Panc1 (cell line): ENCODE results near the gene RAB6A. TPM values are rescaled to one million over a fixed set of nuclear protein-coding genes. Genes with fewer than 3 reads are reported as not detected.

Source experiments
- ATAC-seq: fragments of 200-7000 bp; cut with Tn5 transposase; 2 replicates; pipeline ENCODE4 v1.9.1; 2020; ENCODE audit warnings: mild to moderate bottlenecking, moderate library complexity
- BruUV-seq: library from RNA; stranded (reverse); fragments of 400-500 nt; replicated peaks from 2 replicates; lab custom pipeline; 2021; lab: Mats Ljungman, UMichigan
- CTCF ChIA-PET: fragments of 300-600 bp; sonication (Branson Sonifier 250); formaldehyde crosslinking; loops from one replicate; lab custom pipeline; 2022; ENCODE audit warnings: antibody characterized with exemption; lab: Charles Lee
- POLR2A ChIA-PET: fragments of 300-600 bp; sonication (Branson Sonifier 250); formaldehyde crosslinking; loops from one replicate; lab custom pipeline; 2022; ENCODE audit warnings: antibody characterized with exemption; lab: Charles Lee
- DNase-seq: peaks from one replicate; pipeline ENCODE4 v3.0.0-alpha.2; 2010; ENCODE audit warnings: low read depth, low spot score
- H3K27ac ChIP-seq: 2 replicates; pipeline ENCODE4 v1.5.1; 2011; ENCODE audit warnings: mild to moderate bottlenecking, low read length, inconsistent platforms
- H3K27me3 ChIP-seq: fragments of 200-500 bp; sonication (Bioruptor generic); 2 replicates; pipeline ENCODE4 v1.6.0; 2014; ENCODE audit warnings: low read length, inconsistent platforms; ENCODE audit not compliant: control insufficient read depth, insufficient read depth
- H3K36me3 ChIP-seq: fragments of 200-500 bp; sonication (Bioruptor generic); 2 replicates; pipeline ENCODE4 v1.5.1; 2014; ENCODE audit warnings: inconsistent platforms, mild to moderate bottlenecking, low read length, moderate library complexity; ENCODE audit not compliant: control insufficient read depth, insufficient read depth
- H3K4me1 ChIP-seq: 2 replicates; pipeline ENCODE4 v1.5.1; 2011; ENCODE audit warnings: inconsistent platforms, mild to moderate bottlenecking, low read length, moderate library complexity; ENCODE audit not compliant: control insufficient read depth, insufficient read depth
- H3K4me3 ChIP-seq, 2 experiments: 2 replicates each; pipeline ENCODE4 v1.5.1; 2011 to 2012; ENCODE audit warnings: low read depth in 2 of 2, low read length in 2 of 2, mild to moderate bottlenecking in 2 of 2, inconsistent platforms in 1 of 2, moderate library complexity in 1 of 2
- H3K9me3 ChIP-seq: fragments of 200-500 bp; sonication (Bioruptor generic); 2 replicates; pipeline ENCODE4 v1.5.1; 2014; ENCODE audit warnings: low read depth, mild to moderate bottlenecking, inconsistent platforms, low read length, moderate library complexity; ENCODE audit not compliant: control insufficient read depth, insufficient read depth
- POLR2AphosphoS5 ChIP-seq: IDR thresholded peaks from 2 replicates; pipeline ENCODE4 v1.6.1; 2012; ENCODE audit warnings: mild to moderate bottlenecking, low read depth, low read length, moderate library complexity
- REST ChIP-seq, 2 experiments: IDR thresholded peaks; 2 replicates each; pipeline ENCODE4 v1.6.1; 2011 to 2012; ENCODE audit warnings: low read depth in 2 of 2, control low read depth in 1 of 2, low read length in 1 of 2, mild to moderate bottlenecking in 1 of 2, moderate library complexity in 1 of 2; ENCODE audit not compliant: insufficient read depth in 1 of 2
- SIN3A ChIP-seq: IDR thresholded peaks from 2 replicates; pipeline ENCODE4 v1.6.1; 2012; ENCODE audit warnings: low read depth, mild to moderate bottlenecking, low read length, moderate library complexity, borderline replicate concordance; ENCODE audit not compliant: insufficient read depth
- TCF7L2 ChIP-seq: IDR thresholded peaks from 2 replicates; pipeline ENCODE4 v1.6.1; 2011; ENCODE audit warnings: mild to moderate bottlenecking, low read depth, low read length, inconsistent platforms
- in situ Hi-C: cut with HindIII; loops from 2 replicates; pipeline ENCODE4 v1.10.0; 2016; ENCODE audit warnings: low sequenced_read_pairs, low pct_unique_long_range_greater_than_20kb
- intact Hi-C: fragments of 100-400 bp; cut with micrococcal nuclease; formaldehyde crosslinking; loops from one replicate; pipeline ENCODE4 v1.10.0; 2022; ENCODE audit not compliant: unreplicated experiment
- total RNA-seq: library from RNA; stranded (reverse); gene quantifications from one replicate; pipeline ENCODE4 v1.2.1, GENCODE V29; 2021; ENCODE audit not compliant: unreplicated experiment
- TF ChIP-seq, protein P1 (sequence below): fragments of 450-650 bp; IDR thresholded peaks from 2 replicates; pipeline ENCODE4 v1.5.1; 2017; ENCODE audit warnings: mild to moderate bottlenecking

Gene RAB6A
- total RNA-seq, 1 experiment from 2014 or later, result 149 TPM

DNA sequence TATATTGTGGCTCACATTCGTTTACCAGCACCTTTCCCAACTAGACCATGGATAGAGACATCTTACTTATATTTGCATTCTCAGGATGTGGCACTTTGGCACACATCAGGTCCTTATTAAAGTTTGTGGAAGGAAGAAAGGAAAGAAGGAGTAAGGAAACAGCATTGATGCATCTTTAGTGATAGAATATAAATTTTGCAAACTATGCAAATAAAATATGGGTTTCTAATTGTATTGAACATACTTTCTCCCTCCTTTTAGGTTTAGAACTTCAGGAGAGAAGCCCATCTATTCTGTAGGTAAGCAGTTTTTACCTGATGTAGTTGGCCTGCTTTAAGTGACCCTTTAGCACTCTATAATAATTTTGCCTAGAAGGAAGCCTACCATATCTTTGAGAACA is 47.2 kb upstream of the RAB6A start:
- ChIA-PET CTCF (no interaction called here), POLR2A (no interaction called here)
- no peak for DNase-seq

GRCh38 chr11:73804712-73805111 is 43.8 kb upstream of the RAB6A start:
- intact Hi-C loops (no loop called here), in situ Hi-C loops (no loop called here)
- ChIA-PET CTCF (no interaction called here), POLR2A (no interaction called here)
- DNase-seq, result no peak
- TF ChIP-seq REST (IDR thresholded peaks at IDR 0.05; ENCODE audit: insufficient read depth in 1 of 2, low read depth in 2 of 2, low read length in 1 of 2), result no peak
- TF ChIP-seq, protein P1, sequence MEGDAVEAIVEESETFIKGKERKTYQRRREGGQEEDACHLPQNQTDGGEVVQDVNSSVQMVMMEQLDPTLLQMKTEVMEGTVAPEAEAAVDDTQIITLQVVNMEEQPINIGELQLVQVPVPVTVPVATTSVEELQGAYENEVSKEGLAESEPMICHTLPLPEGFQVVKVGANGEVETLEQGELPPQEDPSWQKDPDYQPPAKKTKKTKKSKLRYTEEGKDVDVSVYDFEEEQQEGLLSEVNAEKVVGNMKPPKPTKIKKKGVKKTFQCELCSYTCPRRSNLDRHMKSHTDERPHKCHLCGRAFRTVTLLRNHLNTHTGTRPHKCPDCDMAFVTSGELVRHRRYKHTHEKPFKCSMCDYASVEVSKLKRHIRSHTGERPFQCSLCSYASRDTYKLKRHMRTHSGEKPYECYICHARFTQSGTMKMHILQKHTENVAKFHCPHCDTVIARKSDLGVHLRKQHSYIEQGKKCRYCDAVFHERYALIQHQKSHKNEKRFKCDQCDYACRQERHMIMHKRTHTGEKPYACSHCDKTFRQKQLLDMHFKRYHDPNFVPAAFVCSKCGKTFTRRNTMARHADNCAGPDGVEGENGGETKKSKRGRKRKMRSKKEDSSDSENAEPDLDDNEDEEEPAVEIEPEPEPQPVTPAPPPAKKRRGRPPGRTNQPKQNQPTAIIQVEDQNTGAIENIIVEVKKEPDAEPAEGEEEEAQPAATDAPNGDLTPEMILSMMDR, result no peak
- ATAC-seq, result no peak
- H3K9me3 ChIP-seq, result no peaks in the 10 kb centered on the region
- BruUV-seq, result no TSS peak
- no peak overlapping the region for H3K4me3 ChIP-seq
- H3K27me3 ChIP-seq, result no peaks in the 10 kb centered on the region
- no peaks in the 10 kb centered on the region for H3K36me3 ChIP-seq
- H3K27ac ChIP-seq, result no peak overlapping the region
- H3K4me1 ChIP-seq, result no peaks in the 10 kb centered on the region

More for the DNA sequence above, 47.2 kb upstream of the RAB6A start:
- H3K4me3 ChIP-seq, result no peak overlapping the region
- no TSS peak for BruUV-seq
- H3K27ac ChIP-seq, result no peak overlapping the region
- intact Hi-C loops (no loop called here), in situ Hi-C loops (no loop called here)
- TF ChIP-seq, protein P1, result no peak
- no peak for TF ChIP-seq SIN3A
- TF ChIP-seq REST (IDR thresholded peaks at IDR 0.05; ENCODE audit: insufficient read depth in 1 of 2, low read depth in 2 of 2, low read length in 1 of 2), result no peak
- TF ChIP-seq POLR2AphosphoS5, result no peak
- no peak for TF ChIP-seq TCF7L2
- no peak for ATAC-seq
- no peaks in the 10 kb centered on the region for H3K27me3 ChIP-seq
- no peaks in the 10 kb centered on the region for H3K9me3 ChIP-seq
- no peaks in the 10 kb centered on the region for H3K4me1 ChIP-seq
- no peaks in the 10 kb centered on the region for H3K36me3 ChIP-seq
